UCSD-AML1 (cell line): ENCODE data around the gene KCNH2.
"Not testable (repeated sequence)": the region's sequence is repeated elsewhere in the genome, so short reads cannot be mapped to it uniquely, and the experiment has no call there.

Experiments
- DNase-seq: peaks from one replicate; lab custom pipeline; 2025; ENCODE audit not compliant: unreplicated experiment; lab: John Stamatoyannopoulos, UW

KCNH2 gene

DNA sequence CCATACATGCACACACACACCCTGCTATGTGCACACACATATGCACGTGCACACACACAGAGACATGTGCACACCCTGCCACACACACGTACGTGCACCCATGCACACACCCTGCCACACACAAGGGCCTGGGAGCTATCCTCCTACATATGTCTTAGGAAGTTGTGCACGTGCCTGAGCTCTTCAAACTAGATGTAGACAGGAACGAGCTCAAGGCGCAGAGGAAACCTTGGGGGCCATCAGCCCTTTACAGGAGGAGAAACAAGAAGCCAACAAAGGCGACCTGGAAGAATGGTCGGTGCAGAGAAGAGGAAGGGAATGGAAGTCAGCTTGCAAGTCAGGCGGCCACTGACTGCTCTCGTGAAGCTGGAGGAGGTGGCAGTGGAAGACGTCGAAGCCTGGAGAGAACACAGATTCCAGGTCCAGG is 67.1 kb downstream of the KCNH2 start:
- DNase-seq = no peak

DNA sequence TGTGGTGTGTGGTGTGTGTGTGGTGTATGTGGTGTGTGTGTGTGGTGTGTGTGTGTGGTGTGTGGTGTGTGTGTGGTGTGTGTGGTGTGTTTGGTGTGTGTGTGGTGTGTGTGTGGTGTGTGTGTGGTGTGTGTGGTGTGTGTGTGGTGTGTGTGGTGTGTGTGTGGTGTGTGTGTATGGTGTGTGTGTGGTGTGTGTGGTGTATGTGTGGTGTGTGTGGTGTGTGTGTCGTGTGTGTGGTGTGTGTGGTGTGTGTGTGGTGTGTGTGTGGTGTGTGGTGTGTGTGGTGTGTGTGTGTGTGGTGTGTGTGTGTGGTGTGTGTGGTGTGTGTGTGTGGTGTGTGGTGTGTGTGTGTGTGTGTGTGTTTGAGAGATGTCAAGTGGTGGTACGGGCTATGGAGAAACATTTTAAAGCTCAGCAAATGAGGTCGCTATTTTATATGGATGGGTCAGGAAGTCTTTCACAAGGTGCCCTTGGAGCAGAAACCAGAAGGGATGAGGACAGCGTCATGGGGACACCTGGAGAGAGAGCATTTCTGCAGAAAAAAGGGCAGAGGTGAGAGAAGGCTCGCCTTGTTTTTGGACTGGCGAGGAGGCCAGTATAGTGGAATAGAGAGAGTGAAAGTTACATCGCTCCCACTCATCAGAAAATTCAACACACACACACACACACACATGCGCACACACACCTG is 67.7 kb downstream of the KCNH2 start:
- not testable (repeated sequence) for DNase-seq

DNA sequence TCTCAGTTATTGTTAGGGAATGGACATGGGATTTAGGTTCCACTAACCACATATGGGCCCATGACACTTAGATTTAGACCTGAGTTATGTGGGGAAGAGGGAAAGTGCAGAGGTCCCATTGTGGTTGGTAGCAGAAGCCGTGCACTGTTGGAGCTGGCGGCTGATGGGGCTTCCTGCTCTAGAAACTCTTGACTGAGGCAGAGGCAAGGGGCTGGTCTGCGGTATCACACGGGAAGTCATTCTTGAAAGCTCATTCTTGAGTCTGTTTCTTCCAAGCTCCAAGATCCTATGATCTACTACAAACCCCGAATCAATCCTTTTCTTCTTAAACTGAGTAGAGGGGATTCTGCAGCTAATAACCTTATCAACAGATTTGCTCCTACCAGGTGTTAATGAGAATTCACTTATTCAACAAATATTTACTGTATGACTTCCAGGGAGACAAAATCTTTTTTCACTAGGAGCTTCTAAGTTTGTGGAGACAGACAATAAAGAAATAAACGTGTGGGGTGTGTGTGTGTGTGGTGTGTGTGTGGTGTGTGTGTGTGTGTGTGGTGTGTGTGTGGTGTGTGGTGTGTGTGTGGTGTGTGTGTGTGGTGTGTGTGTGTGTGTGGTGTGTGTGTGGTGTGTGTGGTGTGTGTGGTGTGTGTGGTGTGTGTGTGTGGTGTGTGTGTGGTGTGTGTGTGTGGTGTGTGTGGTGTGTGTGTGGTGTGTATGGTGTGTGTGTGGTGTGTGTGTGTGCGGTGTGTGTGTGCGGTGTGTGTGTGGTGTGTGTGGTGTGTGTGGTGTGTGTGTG is 68.7 kb downstream of the KCNH2 start:
- DNase-seq = peak; percentile 16

DNA sequence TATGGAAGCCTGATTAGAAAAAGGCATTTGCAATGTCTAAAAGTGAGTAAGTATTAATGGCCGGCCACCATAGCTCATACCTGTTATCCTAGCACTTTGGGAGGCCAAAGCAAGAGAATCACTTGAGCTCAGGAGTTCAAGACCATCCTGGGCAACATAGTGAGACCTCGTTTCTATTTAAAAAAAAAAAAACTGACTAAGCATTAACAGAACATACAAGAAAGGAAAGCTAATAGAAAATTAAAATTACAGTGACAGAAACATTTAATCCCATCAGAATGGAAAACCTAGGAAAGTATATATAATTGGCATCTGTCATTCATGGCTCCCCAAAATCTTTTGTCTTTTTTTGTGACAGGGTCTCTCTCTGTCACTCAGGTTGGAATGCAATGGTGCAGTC is 69.9 kb downstream of the KCNH2 start:
- DNase-seq = no peak

DNA sequence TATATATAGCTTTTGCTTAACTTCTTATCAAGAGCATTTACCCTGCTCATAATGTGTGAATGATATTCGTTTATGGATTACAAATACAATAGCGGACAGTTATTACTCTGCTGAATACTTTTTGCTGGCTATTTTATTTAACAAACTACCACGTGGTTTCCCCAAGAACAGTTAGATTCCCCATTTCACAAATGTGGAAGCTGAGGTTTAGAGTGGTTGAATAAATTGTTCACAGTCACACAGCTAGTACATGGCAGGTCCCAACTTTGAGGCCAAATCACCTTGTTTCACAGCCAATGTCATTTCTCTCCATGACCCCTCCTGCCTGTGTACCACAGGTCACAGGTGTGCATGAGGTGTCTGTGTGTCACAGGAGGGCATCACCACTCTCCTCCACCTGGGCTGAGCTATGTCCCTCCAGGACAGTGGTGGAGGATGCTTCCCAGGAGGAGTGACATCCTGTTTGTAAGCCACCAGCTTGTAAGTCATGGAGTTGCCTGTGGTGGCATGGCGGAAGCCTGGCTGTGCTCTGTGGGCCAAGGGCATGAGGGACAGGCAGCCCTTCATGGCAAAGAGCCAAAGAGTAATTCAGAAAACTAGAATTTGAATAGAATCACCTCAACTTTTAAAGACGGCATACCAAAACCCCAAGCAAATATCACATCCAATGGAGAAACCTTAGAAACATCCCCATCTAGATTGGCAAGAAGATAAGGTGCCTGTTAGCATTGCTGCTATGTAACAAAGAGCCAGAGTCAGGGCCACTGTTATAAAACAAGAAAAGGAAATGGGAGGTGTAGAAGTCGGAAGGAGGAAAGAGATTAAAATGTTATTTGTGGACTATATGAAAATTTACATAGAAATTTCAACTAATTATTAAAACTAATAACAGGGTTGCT is 73.9 kb downstream of the KCNH2 start:
- DNase-seq = no peak

DNA sequence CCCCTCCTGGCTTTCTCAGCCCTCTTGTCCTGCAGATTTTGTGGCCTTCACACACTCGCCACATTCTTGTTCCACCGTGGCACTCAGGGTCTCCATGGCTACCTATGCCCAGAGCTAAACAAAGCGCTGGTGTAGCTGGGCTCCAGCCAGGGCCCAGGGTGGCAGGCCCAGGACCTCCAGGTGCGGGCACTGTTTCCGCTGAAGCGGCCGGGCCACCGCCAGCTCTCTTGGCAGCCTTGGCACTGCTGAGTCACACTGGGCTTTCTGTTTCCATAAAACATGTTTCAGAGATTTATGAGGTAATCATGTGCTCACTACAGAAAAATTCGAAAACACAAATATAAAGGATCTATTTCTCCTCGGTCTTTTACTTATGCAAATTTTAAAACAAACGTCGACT is 74.5 kb downstream of the KCNH2 start:
- no peak for DNase-seq

DNA sequence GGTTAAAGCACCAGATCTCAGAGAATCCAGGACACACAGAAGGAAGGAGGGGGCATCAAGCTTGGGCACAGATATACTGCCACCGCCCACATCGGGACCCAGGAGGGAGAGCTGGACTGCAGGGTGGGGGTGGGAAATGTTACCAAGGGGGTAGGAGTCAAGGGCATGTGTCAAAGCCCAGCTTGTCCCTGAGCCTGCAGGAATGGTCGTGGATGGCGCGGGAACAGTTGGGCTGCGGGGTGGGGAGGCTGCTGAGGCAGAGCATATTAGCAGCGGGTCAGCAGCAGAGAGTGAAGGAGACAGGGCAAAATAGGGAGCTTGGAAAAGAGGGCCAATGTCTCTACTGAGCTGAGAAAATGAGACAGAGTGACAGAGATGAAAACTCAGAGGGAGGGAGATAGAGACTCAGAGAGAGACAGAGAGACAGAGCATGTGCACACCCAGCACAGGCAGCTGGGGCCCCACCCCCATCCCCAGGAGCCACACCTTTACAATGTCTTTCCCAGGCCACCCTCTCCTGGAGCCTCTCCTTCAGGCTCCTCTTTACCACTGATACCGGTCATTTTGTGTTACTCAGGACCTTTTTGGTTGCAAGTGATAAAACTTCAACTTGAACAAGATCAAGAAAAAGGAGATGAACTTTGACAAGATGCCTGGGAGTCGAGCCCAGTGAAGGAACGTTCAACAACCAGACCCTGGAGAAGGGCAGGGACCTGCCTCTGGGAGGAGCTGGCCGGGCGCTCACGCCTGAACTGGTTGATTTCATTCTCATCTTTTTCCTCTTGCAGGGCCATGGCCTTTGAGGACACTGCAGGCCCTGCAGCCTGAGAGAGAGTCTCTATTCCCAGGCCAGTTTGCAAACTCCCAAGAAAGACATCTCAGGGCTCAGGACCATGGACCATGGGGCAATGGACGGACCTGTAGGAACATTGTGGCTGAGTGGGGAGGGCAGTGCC is 75.8 kb downstream of the KCNH2 start:
- DNase-seq = no peak

DNA sequence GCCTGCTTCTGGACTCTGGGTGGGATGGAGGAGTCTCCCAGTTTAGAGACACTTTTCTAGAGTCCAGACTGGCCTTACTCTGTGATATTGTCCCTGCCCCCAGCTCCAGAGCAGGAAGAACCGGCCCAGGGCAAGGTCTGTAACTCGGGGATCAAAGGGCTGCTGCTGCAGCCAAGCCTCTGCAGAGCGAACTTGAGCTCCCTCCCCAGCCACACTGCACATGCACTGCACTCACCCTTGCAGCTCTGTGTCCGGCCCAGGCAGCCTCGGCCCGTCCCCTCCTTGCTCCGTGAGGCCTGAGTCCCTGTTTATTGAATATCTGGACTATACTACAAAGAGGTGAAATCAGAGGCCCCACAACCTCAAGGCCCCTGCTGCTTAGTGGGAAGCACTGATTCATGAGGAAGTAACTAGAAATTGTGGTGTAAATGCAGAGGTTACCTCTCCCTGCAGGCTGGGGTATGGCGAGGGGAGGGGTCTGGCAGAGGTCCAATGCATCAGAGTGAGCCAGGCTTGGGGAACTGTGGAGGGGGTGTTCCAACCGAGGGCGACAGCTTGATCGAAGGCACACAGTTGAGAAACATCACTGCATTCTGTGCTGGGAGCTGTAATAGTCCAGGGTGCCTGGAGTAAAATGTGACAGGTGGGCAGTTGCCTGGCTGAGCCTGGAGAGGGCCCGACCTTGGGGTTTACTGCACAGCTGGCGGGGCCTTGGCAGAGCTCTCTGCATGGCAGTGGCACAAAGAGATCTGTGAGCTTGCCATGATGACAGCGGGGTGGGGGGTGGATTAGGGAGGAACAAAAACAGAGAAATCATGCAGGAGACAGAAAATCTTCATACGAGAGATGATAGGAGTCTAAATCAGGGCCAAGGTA is 76.7 kb downstream of the KCNH2 start:
- no peak for DNase-seq

DNA sequence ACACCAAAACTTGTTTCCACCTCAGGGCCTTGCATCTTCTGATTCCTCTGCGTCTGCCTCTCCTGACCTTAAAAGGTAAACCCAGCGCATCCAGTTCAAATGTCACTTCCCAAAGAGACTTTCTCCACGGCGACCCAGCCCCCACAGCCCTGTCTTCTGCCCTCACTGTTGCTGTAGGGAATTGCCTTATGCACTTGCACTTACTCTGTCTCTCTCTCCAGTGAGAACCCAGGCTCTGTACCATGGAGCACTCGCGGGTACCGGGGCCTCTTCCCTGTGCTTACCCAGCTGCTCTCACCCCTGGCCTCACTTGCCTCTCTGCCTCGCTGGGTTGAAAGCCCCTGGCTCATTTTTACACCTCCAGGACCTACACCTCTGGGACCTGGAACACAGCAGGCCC is 77.4 kb downstream of the KCNH2 start:
- no peak for DNase-seq

DNA sequence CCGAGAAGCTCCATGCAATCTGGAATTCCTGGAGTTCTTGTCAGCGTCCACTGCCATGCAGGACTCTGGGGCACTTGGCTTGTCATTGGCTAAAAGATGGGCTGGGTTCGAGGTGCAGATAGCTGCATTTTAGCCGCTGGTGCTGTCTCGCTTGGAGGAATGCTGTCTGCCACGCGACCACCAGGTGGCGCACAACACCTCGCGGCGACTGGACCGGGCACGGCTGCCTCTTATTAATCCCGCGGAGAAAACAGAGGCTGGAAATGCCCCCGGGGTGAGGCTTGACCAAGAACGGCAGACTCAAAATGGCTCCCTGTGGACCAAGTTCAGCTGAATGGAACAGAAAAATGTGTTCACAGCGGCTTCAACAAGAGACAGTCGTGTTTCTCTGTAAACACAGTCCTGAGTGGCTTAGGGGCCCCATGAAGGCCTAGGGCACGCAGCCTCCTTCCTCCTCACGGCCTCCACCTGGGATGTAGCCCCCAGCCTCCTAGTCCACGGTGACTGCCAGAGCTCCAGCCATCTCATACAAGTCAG is 79.6 kb downstream of the KCNH2 start:
- peak; percentile 42 for DNase-seq

DNA sequence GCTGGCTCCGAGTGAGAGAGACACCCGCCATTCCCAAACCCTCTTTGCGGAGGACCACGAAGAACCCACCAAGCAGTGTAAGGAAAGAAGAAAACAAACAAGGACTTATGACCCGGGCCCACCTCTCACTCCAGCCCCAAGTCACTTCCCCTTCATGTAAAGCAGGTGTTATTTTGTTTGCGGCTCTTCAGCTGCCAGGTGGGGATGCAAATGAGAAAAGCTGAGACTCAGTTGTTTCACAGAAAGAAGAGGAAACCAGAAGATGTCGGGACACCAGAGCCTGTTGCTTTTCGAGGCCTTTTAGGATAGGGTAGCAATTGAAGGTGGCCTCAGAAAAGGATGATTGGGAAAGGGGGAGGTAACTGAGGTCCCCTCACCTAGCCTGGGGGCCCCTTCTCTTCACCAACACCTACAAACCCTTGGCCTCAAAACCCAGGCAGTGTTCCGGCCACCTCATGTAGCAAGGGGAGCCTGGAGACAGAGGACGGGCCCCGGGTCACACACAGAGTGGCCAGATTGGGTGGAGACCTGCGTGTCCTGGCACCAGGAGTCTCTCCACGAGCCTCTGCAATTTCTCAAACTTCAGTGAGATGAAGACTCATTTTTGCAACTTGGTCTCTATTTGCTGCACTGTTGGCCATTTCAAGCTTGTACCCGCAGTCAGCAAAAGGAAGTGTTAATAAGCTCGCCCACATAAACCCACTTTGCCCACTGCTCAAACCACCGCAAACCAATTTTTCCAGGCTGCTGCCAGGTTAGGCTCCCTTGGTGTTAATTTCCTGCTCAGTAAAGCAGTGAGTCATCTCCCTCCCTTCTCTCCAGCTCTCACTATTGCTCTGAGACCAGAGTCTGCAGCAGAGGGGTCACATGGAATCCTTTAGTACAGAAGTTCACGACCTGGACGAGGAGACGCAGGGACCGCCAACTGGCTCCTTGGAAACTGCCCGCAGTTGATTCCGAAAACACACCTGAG is 80.3 kb downstream of the KCNH2 start:
- DNase-seq = no peak

DNA sequence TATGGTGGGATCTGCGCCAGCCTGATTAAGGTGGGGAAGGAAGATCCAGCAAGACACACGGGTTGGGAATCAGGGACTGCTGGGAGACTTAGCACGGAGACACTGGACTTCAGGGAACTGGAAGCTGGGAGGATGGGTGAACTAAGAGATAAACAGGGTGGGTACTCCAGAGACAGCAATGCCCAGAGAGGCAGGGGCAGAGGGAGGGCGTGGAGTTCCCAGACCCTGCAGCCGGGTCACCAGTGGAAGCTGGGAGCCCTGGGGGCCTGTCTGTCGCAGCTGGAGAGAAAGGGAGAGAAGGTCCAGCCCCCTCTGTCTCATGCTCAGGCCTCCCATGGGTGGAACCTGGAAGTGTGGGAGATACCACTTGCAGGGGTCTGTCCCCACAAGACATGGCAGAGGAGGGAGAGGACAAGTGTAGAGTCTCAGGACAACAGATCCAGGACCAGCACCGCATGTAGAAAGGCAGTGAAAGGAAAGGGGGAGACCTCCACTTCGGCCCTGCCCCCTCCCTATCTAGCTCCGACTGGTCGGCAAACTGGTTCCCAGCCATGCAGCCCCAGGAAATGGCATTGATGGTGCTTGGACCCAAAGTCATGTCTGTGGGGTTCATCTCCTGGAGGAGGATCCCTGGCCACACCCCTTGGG is 81.4 kb downstream of the KCNH2 start:
- DNase-seq = no peak

DNA sequence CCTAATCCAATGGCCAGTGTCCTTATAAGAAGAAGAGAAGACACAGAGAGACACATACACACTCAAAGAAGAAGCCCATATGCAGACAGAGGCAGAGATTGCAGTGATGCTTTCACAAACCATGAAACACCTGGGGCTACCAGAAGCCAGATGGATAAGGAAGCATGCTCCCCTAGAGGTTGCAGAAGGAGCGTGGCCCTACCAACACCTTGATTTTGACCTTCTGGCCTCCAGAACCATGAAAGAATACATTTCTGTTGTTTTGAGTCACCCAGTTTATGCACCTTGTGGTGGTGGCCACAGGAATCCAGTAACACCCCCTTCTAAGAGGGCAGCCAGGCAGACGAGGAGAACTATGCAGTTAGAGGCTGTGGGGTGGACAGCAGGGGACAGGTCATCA is 82.3 kb downstream of the KCNH2 start:
- no peak for DNase-seq
